Measurements from ENCODE around the gene HAUS5.

Gene HAUS5, protein sequence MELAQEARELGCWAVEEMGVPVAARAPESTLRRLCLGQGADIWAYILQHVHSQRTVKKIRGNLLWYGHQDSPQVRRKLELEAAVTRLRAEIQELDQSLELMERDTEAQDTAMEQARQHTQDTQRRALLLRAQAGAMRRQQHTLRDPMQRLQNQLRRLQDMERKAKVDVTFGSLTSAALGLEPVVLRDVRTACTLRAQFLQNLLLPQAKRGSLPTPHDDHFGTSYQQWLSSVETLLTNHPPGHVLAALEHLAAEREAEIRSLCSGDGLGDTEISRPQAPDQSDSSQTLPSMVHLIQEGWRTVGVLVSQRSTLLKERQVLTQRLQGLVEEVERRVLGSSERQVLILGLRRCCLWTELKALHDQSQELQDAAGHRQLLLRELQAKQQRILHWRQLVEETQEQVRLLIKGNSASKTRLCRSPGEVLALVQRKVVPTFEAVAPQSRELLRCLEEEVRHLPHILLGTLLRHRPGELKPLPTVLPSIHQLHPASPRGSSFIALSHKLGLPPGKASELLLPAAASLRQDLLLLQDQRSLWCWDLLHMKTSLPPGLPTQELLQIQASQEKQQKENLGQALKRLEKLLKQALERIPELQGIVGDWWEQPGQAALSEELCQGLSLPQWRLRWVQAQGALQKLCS

DNA sequence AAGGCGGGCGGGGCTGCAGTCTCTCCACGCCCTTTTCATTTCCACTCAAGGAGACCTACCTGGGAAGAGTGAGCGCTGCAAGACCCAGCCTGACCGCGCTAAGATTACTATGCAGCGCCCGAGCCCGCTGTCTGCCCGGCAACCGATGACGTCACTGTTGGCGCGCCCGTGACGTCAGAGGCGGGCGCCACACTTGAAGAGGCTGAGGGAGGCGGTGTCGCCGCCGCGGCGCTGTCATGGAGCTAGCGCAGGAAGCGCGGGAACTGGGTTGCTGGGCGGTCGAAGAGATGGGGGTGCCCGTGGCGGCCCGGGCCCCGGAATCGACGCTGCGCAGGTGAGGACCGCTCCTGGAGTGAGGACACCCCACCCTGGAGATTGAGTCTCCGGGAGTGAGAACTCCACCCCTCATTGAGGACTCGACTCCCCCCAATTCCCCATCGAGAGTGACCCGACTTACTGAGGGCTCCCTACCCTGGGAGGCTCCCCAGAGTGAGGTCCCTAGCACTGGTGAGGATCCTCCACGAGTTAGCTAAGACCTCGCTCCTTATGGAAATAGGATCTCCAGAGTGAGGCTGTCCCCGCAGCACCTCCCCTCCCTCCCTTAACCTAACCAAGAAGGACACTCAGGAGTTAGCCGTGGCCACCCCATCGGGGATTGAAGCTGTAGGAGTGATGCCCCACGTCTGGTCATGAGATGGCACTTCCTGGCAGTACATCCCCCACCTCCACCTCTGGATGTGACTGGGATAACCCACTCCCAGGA is at the start of gene HAUS5:
Gene HAUS5, plus strand, starts transcription at position 177 of the 763 bp plus-strand sequence. Its CDS starts 60 bp downstream, at position 237.
- peaks cover 0 to 10% of the 10 kb centered on the region in 2 donors for H3K36me3 ChIP-seq (ENCODE audit: control insufficient read depth in 2 of 2, insufficient read depth in 2 of 2, low read length in 2 of 2)
- H3K9ac ChIP-seq (ENCODE audit: low read length in 2 of 2), result peak within 1 kb of the TSS; percentile 71 to 93
- H3K4me1 ChIP-seq (ENCODE audit: control insufficient read depth, insufficient read depth, low read length), result peaks cover 9% of the 10 kb centered on the region
- H3K27me3 ChIP-seq (ENCODE audit: control insufficient read depth in 1 of 2, insufficient read depth in 2 of 2, low read length in 2 of 2), result no peaks in the 10 kb centered on the region
- H3K4me3 ChIP-seq (ENCODE audit: low read length in 2 of 2), result peak within 1 kb of the TSS; percentile 66 to 91
- peak within 1 kb of the TSS; percentile 46 for H3K27ac ChIP-seq (ENCODE audit: low read length)
- peaks cover 0 to 3% of the 10 kb centered on the region in 2 donors for H3K9me3 ChIP-seq (ENCODE audit: control insufficient read depth in 2 of 2, low read length in 2 of 2)

DNA sequence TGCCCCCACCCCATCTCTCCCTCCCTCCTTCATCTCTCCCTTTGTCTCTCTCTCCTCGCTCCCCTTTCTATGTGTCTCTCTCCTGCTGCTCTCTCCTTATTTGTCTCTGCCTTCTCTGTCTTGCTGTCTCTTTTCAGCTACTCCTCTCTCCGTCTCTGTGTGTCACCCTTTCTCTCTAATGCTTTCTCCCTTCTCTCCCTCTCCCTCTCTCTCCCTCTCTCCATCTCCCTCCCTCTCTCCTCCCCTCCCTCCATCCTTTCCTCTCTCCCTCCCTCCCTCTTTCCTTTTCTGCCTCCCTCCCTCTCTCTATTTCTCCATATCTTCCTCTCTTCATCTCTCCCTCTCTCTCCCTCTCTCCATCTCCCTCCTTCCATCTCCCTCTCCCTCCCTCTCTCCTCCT is 49.8 kb upstream of the HAUS5 start:
- Histone ChIP-seq H3K9me3 (ENCODE audit: control insufficient read depth in 2 of 2, low read length in 2 of 2) (no peaks in the 10 kb centered on the region), H3K27me3 (ENCODE audit: control insufficient read depth in 1 of 2, insufficient read depth in 2 of 2, low read length in 2 of 2) (peaks cover 29 to 31% of the 10 kb centered on the region in 2 donors)

DNA sequence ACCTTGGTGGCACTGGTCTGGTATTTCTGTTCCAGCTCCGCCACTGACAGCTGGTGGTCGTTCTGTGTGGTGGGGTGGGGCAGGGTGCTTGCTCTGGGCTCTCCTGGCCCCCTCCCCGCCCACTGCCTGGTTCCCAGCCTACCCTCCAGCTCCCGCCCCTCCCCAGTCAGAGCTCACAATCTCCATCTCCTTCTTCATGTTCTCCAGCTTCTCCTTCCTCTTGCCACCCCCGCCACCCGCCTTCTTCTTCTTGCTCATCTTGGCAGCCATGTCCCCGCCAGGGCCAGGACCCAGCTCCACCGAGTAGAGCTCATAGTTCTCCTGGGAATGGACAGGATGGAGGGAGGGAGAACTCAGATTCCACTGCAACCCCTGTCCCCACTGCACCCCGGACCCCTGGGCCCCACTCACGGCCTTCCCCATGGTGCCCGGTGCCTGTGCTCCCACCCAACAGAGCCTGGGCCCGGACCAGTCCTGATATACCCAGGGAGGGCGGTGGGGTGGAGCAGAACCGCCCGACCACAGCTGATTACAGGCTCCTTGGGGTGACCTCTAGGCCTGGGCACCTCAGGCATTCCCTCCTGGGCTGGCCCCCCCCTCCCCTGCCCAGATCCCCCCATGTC is 49.2 kb upstream of the HAUS5 start, which contains the start of gene ATP4A:
Gene ATP4A, minus strand, starts transcription at position 452 of the 623 bp plus-strand sequence. Its CDS starts 29 bp downstream, at position 423.
- H3K27me3 ChIP-seq (ENCODE audit: control insufficient read depth in 1 of 2, insufficient read depth in 2 of 2, low read length in 2 of 2), result peaks cover 25 to 30% of the 10 kb centered on the region in 2 donors
- H3K9me3 ChIP-seq (ENCODE audit: control insufficient read depth in 2 of 2, low read length in 2 of 2), result no peaks in the 10 kb centered on the region
- H3K36me3 ChIP-seq (ENCODE audit: control insufficient read depth in 2 of 2, insufficient read depth in 2 of 2, low read length in 2 of 2), result no peaks in the 10 kb centered on the region
- peaks cover 1% of the 10 kb centered on the region for H3K4me1 ChIP-seq (ENCODE audit: control insufficient read depth, insufficient read depth, low read length)
- H3K27ac ChIP-seq (ENCODE audit: low read length), result no peak within 1 kb of the TSS
- H3K9ac ChIP-seq (ENCODE audit: low read length in 2 of 2), result no peak within 1 kb of the TSS
- no peak within 1 kb of the TSS for H3K4me3 ChIP-seq (ENCODE audit: low read length in 2 of 2)

More for the DNA sequence above, 49.8 kb upstream of the HAUS5 start:
- Histone ChIP-seq H3K27ac (ENCODE audit: low read length) (no peak overlapping the region), H3K36me3 (ENCODE audit: control insufficient read depth in 2 of 2, insufficient read depth in 2 of 2, low read length in 2 of 2) (no peaks in the 10 kb centered on the region), H3K4me3 (ENCODE audit: low read length in 2 of 2) (no peak overlapping the region), H3K9ac (ENCODE audit: low read length in 2 of 2) (no peak overlapping the region), H3K4me1 (ENCODE audit: control insufficient read depth, insufficient read depth, low read length) (peaks cover 5% of the 10 kb centered on the region)

DNA sequence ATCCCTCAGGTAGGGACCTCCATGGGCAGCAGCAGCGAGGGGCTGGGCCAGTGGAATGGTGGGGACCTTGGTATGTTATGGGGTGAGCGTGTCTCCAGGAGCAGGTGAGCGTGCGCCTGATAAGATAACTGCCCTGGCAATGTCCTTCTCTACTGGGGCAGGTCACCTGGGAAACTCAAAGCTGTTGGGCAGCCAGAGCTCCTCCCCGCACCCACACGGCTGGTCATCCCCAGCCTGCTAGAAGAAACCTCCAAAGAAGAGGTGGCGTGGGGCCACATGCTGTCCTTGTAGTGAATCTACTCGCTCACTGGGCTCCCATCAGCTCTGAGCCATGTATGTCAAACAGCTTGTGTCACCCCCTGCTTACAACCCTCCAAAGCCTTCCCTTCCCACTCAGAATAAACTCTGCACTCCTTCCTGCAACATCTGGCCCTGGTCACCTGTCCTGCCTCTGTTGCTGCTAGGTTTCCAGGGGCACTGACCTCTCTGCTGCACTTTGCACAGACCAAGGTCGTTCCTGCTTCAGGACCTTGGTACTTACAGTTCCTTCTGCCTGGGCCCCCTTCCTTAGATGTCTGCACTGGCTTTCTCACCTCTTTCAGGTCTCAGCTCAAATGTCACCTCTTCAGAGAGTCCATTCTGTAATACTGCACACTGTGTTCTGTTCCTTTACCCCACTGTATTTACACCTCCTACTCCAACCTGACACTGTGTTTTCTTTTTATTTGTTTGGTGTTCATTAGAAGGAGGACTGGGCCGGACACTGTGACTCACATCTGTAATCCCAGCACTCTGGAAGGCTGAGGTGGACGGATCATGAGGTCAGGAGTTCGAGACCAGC is 47.3 kb upstream of the HAUS5 start:
- Histone ChIP-seq H3K4me3 (ENCODE audit: low read length in 2 of 2) (no peak overlapping the region), H3K9me3 (ENCODE audit: control insufficient read depth in 2 of 2, low read length in 2 of 2) (no peaks in the 10 kb centered on the region), H3K9ac (ENCODE audit: low read length in 2 of 2) (no peak overlapping the region), H3K27ac (ENCODE audit: low read length) (no peak overlapping the region), H3K4me1 (ENCODE audit: control insufficient read depth, insufficient read depth, low read length) (no peaks in the 10 kb centered on the region), H3K36me3 (ENCODE audit: control insufficient read depth in 2 of 2, insufficient read depth in 2 of 2, low read length in 2 of 2) (no peaks in the 10 kb centered on the region), H3K27me3 (ENCODE audit: control insufficient read depth in 1 of 2, insufficient read depth in 2 of 2, low read length in 2 of 2) (peaks cover 7 to 13% of the 10 kb centered on the region in 2 donors)

DNA sequence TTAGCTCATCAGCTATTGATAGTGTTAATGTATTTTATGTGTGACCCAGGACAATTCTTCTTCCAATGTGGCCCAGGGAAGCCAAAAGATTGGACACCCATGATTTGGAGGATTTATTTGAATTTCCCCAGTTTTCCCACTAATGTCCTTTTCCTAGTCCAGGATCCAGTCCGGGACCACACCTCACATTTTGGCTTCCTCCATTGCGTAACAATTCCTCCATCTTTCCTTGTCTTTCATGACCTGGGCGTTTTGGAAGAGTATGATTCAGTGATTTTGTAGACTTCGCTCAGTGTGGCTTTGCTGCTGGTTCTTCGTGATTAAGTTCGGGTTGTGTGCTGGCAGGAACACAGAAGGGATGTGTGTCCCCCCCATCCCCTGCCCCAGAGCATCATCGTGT is 45.8 kb upstream of the HAUS5 start:
- Histone ChIP-seq H3K4me3 (ENCODE audit: low read length in 2 of 2) (no peak overlapping the region), H3K27me3 (ENCODE audit: control insufficient read depth in 1 of 2, insufficient read depth in 2 of 2, low read length in 2 of 2) (peaks cover 4 to 12% of the 10 kb centered on the region in 2 donors), H3K9ac (ENCODE audit: low read length in 2 of 2) (no peak overlapping the region), H3K27ac (ENCODE audit: low read length) (no peak overlapping the region), H3K9me3 (ENCODE audit: control insufficient read depth in 2 of 2, low read length in 2 of 2) (no peaks in the 10 kb centered on the region), H3K36me3 (ENCODE audit: control insufficient read depth in 2 of 2, insufficient read depth in 2 of 2, low read length in 2 of 2) (no peaks in the 10 kb centered on the region), H3K4me1 (ENCODE audit: control insufficient read depth, insufficient read depth, low read length) (no peaks in the 10 kb centered on the region)

DNA sequence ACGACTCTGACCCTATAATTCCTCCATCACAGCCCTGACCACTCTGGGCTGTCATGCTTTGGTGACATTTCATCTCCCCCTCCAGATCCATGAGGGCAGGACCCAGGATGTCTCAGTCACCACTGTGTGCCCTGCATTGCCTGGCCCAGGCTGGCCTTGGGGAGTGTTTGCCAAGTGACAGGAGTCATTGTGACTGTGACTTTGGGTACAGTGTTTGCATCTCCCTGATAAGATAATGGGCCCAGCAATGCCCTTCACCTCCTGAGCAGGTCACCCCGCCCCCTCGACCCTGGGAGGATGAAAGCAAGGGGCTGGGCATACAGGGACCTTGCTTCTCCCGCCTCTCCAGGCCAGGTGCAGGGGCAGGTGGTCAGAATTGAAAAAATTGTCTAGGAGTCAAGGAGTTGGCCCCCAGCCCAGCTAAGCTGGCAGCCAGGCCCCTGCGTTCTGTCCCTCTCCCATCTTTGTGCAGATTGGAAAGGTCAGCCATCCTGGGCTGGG is 43.2 kb upstream of the HAUS5 start:
- Histone ChIP-seq H3K36me3 (ENCODE audit: control insufficient read depth in 2 of 2, insufficient read depth in 2 of 2, low read length in 2 of 2) (no peaks in the 10 kb centered on the region), H3K27ac (ENCODE audit: low read length) (no peak overlapping the region), H3K4me3 (ENCODE audit: low read length in 2 of 2) (no peak overlapping the region), H3K9ac (ENCODE audit: low read length in 2 of 2) (no peak overlapping the region), H3K4me1 (ENCODE audit: control insufficient read depth, insufficient read depth, low read length) (no peaks in the 10 kb centered on the region), H3K9me3 (ENCODE audit: control insufficient read depth in 2 of 2, low read length in 2 of 2) (peaks cover 0 to 2% of the 10 kb centered on the region in 2 donors), H3K27me3 (ENCODE audit: control insufficient read depth in 1 of 2, insufficient read depth in 2 of 2, low read length in 2 of 2) (peaks cover 0 to 9% of the 10 kb centered on the region in 2 donors)

DNA sequence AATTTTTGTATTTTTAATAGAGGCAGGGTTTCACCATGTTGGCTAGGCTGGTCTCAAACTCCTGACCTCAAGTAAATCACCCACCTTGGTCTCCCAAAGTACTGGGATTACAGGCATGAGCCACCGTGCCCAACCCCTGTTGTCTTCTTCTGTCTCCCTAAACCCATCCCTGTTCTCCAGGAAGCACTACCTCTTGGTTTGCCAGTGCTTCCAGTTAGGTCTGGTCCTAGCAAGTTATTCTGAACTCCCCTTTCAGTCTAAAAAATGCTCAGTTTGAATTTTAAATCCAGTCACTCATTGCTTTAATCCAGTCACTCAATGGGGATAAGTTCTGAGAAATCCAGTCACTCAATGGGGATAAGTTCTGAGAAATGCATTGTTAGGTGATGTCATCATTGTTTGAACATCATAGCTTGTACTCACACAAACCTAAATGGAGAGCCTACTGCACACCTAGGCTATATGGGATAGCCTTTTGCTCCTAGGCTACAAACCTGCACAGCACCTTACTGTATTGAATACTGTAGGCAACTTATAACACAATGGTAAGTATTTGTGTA is 41.0 kb upstream of the HAUS5 start:
- Histone ChIP-seq H3K4me1 (ENCODE audit: control insufficient read depth, insufficient read depth, low read length) (no peaks in the 10 kb centered on the region), H3K27me3 (ENCODE audit: control insufficient read depth in 1 of 2, insufficient read depth in 2 of 2, low read length in 2 of 2) (peaks cover 0 to 4% of the 10 kb centered on the region in 2 donors), H3K4me3 (ENCODE audit: low read length in 2 of 2) (no peak overlapping the region), H3K27ac (ENCODE audit: low read length) (no peak overlapping the region), H3K36me3 (ENCODE audit: control insufficient read depth in 2 of 2, insufficient read depth in 2 of 2, low read length in 2 of 2) (no peaks in the 10 kb centered on the region), H3K9ac (ENCODE audit: low read length in 2 of 2) (no peak overlapping the region), H3K9me3 (ENCODE audit: control insufficient read depth in 2 of 2, low read length in 2 of 2) (peaks cover 9 to 10% of the 10 kb centered on the region in 2 donors)

DNA sequence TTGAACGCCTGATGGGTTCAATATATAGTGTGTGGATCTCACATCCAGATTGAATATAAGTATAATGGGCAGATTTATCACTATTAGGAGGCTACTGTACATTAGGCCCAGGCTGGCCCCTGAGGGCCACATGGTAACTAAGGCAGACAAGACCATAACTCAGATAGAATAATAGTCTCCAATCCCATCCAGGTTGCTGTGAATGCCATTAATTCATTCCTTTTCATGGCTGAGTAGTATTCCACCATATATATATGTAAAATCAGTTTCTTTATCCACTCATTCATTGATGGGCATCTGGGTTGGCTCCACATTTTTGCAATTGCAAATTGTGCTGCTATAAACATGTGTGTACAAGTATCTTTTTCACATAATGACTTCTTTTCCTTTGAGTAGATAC is 34.6 kb upstream of the HAUS5 start:
- H3K4me3 ChIP-seq (ENCODE audit: low read length in 2 of 2), result no peak overlapping the region
- peaks cover 0 to 4% of the 10 kb centered on the region in 2 donors for H3K27me3 ChIP-seq (ENCODE audit: control insufficient read depth in 1 of 2, insufficient read depth in 2 of 2, low read length in 2 of 2)
- no peaks in the 10 kb centered on the region for H3K4me1 ChIP-seq (ENCODE audit: control insufficient read depth, insufficient read depth, low read length)
- no peaks in the 10 kb centered on the region for H3K36me3 ChIP-seq (ENCODE audit: control insufficient read depth in 2 of 2, insufficient read depth in 2 of 2, low read length in 2 of 2)
- H3K9ac ChIP-seq (ENCODE audit: low read length in 2 of 2), result no peak overlapping the region
- H3K9me3 ChIP-seq (ENCODE audit: control insufficient read depth in 2 of 2, low read length in 2 of 2), result peaks cover 13 to 16% of the 10 kb centered on the region in 2 donors
- H3K27ac ChIP-seq (ENCODE audit: low read length), result no peak overlapping the region

DNA sequence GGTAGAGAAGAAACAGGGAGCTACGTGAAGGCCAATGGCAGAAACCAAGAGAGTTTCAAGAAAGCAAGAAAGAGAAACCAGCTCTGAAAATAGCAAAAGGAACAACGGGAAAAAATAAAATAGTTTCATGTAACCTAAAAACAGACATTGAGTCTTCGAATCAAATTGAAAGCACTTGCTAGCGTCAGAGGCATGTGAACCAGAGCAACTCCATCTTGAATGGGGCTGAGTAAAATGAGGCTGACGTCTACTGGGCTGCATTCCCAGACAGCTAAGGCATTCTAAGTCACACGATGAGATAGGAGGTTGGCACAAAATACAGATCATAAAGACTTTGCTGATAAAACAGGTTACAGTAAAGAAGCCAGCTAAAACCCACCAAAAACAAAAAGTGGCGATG is 33.8 kb upstream of the HAUS5 start:
- Histone ChIP-seq H3K9me3 (ENCODE audit: control insufficient read depth in 2 of 2, low read length in 2 of 2) (peaks cover 13 to 16% of the 10 kb centered on the region in 2 donors), H3K9ac (ENCODE audit: low read length in 2 of 2) (no peak overlapping the region), H3K27ac (ENCODE audit: low read length) (no peak overlapping the region), H3K4me1 (ENCODE audit: control insufficient read depth, insufficient read depth, low read length) (no peaks in the 10 kb centered on the region), H3K4me3 (ENCODE audit: low read length in 2 of 2) (no peak overlapping the region), H3K27me3 (ENCODE audit: control insufficient read depth in 1 of 2, insufficient read depth in 2 of 2, low read length in 2 of 2) (peaks cover 0 to 4% of the 10 kb centered on the region in 2 donors), H3K36me3 (ENCODE audit: control insufficient read depth in 2 of 2, insufficient read depth in 2 of 2, low read length in 2 of 2) (no peaks in the 10 kb centered on the region)
